Prostate gland (tissue), 2 donors: ENCODE data around the gene CAMK2N1. TPM values are rescaled to one million over a fixed set of nuclear protein-coding genes. Genes with fewer than 3 reads are reported as not detected.

Experiments used
- DNase-seq: peaks from one replicate; pipeline ENCODE4 v3.0.0-alpha.2; 2019; ENCODE audit warnings: low spot score
- H3K27ac ChIP-seq, 2 donors: fragments of 200-600 bp; sonication (generic); 2 replicates each; pipeline ENCODE4 v1.5.1; 2017 to 2019
- H3K27me3 ChIP-seq: fragments of 200-600 bp; sonication (generic); replicated peaks from 2 replicates; pipeline ENCODE4 v1.5.1; 2019; ENCODE audit not compliant: insufficient read depth
- H3K36me3 ChIP-seq, 2 donors: fragments of 200-600 bp; sonication (generic); 1 replicate in 1 of 2; 2 replicates in 1 of 2; pipeline versions ENCODE4 v1.5.1 to v1.8.1; 2017 to 2019
- H3K4me1 ChIP-seq: fragments of 200-600 bp; sonication (generic); replicated peaks from 2 replicates; pipeline ENCODE4 v1.5.1; 2019
- H3K4me3 ChIP-seq, 2 donors: fragments of 200-600 bp; sonication (generic); 2 replicates each; pipeline ENCODE4 v1.5.1; 2017 to 2019
- H3K9me3 ChIP-seq: fragments of 200-600 bp; sonication (generic); 2 replicates; pipeline ENCODE4 v1.5.1; 2017
- POLR2A ChIP-seq: fragments of 450-650 bp; IDR thresholded peaks from one replicate; pipeline ENCODE4 v1.6.1; 2016; ENCODE audit warnings: antibody characterized with exemption, mild to moderate bottlenecking
- POLR2AphosphoS5 ChIP-seq: sonication (generic); formaldehyde crosslinking; IDR thresholded peaks from one replicate; pipeline ENCODE4 v1.6.1; 2017; ENCODE audit warnings: antibody characterized with exemption
- WGBS: methylation state at CpG from one replicate; pipeline ENCODE4 v1.1.5; 2018; 5-methylcytosine and 5-hydroxymethylcytosine counted together
- intact Hi-C: fragments of 100-400 bp; cut with DNase I; formaldehyde crosslinking; loops from one replicate; pipeline ENCODE4 v1.14.2; 2022
- total RNA-seq, 2 donors: library from RNA; depleted of rRNA; stranded (reverse); fragments of >200 nt; gene quantifications; one replicate each; pipeline ENCODE4 v1.1.0, GENCODE V29; 2016
- TF ChIP-seq, protein P1 (sequence below), 4 experiments: fragments of 200-600 bp in 2 of 4; fragments of 450-650 bp in 2 of 4; sonication (generic) in 2 of 4; IDR thresholded peaks; 1 replicate in 3 of 4; 2 replicates in 1 of 4; pipeline ENCODE4 v1.5.1; 2016 to 2019; ENCODE audit warnings: antibody characterized with exemption in 4 of 4, mild to moderate bottlenecking in 2 of 4, moderate library complexity in 2 of 4

The CAMK2N1 gene
- total RNA-seq, 2 donors from 2014 or later, result 12.7 to 17.4 TPM

- no peak overlapping the region for H3K27ac ChIP-seq
- no peaks in the 10 kb centered on the region for H3K4me1 ChIP-seq
- H3K27me3 ChIP-seq, result no peaks in the 10 kb centered on the region
- TF ChIP-seq, protein P1, sequence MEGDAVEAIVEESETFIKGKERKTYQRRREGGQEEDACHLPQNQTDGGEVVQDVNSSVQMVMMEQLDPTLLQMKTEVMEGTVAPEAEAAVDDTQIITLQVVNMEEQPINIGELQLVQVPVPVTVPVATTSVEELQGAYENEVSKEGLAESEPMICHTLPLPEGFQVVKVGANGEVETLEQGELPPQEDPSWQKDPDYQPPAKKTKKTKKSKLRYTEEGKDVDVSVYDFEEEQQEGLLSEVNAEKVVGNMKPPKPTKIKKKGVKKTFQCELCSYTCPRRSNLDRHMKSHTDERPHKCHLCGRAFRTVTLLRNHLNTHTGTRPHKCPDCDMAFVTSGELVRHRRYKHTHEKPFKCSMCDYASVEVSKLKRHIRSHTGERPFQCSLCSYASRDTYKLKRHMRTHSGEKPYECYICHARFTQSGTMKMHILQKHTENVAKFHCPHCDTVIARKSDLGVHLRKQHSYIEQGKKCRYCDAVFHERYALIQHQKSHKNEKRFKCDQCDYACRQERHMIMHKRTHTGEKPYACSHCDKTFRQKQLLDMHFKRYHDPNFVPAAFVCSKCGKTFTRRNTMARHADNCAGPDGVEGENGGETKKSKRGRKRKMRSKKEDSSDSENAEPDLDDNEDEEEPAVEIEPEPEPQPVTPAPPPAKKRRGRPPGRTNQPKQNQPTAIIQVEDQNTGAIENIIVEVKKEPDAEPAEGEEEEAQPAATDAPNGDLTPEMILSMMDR (IDR thresholded peaks at IDR 0.05), result no peak
- no peak for TF ChIP-seq POLR2AphosphoS5
- no peak for TF ChIP-seq POLR2A
- H3K9me3 ChIP-seq, result no peaks in the 10 kb centered on the region
- no peak for DNase-seq
- no peak overlapping the region for H3K4me3 ChIP-seq
- 72% methylated on average over 10 of the region's 10 CpGs for WGBS
- intact Hi-C loops, result loop anchor here (5.0 kb wide), 1 partner anchor 118 kb away; no protein-coding TSS in a partner anchor
- H3K36me3 ChIP-seq, result no peaks in the 10 kb centered on the region
Observed at GRCh38 chr1:20480243-20480944, 5.6 kb downstream of the CAMK2N1 start.

DNA sequence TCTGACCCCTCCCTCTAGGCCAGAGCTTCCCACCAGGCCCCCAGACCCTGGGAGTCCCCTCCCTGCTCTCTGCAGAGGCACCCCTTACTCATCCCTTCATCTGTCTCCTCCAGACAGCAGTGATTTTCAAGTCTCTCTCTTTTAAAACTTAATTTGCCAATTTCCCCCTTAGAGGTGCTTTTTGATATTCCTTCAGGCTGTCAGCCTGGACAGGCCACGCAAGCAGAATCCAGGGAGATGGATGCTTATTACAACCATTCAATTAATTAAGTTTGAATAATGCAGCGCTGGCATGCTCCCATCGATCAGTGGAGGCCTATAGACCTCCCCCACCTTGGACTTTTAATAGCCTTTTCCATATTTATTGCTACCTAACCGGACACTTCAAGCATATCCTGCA, 6.2 kb downstream of the CAMK2N1 start:
- no peaks in the 10 kb centered on the region for H3K27me3 ChIP-seq
- H3K4me1 ChIP-seq, result no peaks in the 10 kb centered on the region
- H3K9me3 ChIP-seq, result no peaks in the 10 kb centered on the region
- intact Hi-C loops, result loop anchor here (5.0 kb wide), 1 partner anchor 118 kb away; no protein-coding TSS in a partner anchor
- no peak overlapping the region for H3K27ac ChIP-seq
- no peak overlapping the region for H3K4me3 ChIP-seq
- WGBS, result 77% methylated on average over 4 of the region's 4 CpGs
- no peak for DNase-seq
- TF ChIP-seq POLR2AphosphoS5, result no peak
- TF ChIP-seq POLR2A, result no peak
- TF ChIP-seq, protein P1 (IDR thresholded peaks at IDR 0.05), result no peak
- H3K36me3 ChIP-seq, result no peaks in the 10 kb centered on the region

DNA sequence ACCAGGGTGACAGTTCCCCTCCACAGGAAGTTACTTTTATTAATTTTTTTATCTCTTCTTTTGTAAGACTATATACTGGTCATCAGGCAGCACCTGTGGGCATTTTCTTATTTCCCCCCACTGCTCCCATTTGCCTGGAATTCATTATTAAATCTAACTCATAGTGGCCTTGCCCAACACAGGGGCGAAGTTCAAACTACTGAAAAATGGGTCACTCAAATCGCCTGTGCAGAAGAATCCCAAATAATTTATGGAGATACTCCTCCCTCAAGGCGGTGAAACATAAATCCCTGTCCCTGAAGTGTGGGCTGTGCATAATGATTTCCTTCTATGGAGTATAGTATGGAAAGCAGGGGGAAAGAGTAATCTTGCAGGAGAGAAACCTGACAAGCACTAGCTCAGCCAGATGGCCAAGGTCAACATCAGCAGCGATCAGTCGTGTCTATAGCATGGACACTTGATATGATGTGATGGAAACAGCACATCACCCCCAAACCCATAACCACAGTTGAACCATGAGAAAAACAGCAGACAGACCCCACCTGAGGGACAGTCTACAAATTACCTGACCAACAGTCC, 7.9 kb downstream of the CAMK2N1 start:
- no peak for DNase-seq
- Histone ChIP-seq H3K4me3 (no peak overlapping the region), H3K27me3 (no peaks in the 10 kb centered on the region), H3K4me1 (no peaks in the 10 kb centered on the region), H3K36me3 (no peaks in the 10 kb centered on the region), H3K27ac (no peak overlapping the region), H3K9me3 (no peaks in the 10 kb centered on the region)
- 72% methylated on average over 5 of the region's 5 CpGs for WGBS
- TF ChIP-seq POLR2A (no peak), POLR2AphosphoS5 (no peak)
- TF ChIP-seq, protein P1 (IDR thresholded peaks at IDR 0.05), result no peak
- intact Hi-C loops, result no loop called here

DNA sequence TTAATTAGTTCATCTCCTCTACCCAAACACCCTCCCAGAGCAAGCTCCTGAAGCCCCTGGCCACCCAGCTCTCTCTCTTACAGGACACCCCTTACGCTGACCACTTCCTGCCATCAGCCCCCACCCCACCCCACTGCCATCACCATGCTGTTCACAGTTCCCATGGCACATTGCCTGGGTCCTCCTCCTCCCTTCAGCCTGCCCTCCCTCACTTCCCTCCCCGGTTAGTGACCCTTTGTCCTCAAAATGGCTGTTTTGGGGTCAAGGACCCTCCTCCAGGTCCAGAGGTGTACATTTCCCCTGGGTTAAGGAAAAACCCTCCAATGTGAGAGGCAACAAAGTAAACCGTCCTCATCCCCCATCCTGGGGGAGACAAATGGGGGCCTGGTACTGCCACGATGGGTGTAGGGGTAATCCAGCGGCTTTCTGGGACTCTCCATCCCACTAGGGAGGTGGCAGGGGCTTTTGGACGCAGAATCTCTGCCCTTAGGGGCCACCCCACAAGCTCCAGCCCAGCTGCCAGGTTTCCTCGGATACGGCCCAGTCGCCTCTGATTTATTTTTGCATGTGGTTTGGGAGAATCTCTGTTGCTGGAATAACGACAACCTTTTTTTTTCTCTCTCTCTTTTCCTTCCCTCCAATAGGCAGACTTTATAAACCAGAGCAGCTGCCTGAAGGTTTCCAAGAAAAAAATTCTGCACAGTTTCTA, 8.5 kb downstream of the CAMK2N1 start:
- 35% methylated on average over 10 of the region's 10 CpGs for WGBS
- Histone ChIP-seq H3K27me3 (no peaks in the 10 kb centered on the region), H3K4me1 (no peaks in the 10 kb centered on the region), H3K36me3 (no peaks in the 10 kb centered on the region), H3K9me3 (no peaks in the 10 kb centered on the region), H3K27ac (no peak overlapping the region), H3K4me3 (no peak overlapping the region)
- intact Hi-C loops, result no loop called here
- no peak for DNase-seq
- TF ChIP-seq POLR2A, result no peak
- no peak for TF ChIP-seq POLR2AphosphoS5
- TF ChIP-seq, protein P1 (IDR thresholded peaks at IDR 0.05), result no peak
